Neural cell (in vitro differentiated cells): ENCODE data around the gene DLAT. TPM values are rescaled to one million over a fixed set of nuclear protein-coding genes. Genes with fewer than 3 reads are reported as not detected.
A peak's percentile ranks its signal among the peaks of the same experiment; 100 is the strongest.

Experiments used
- H2AFZ ChIP-seq: fragments of 200-600, 300-800 bp; sonication (generic), shearing (Covaris generic); 2 replicates; pipeline ENCODE4 v1.6.0; 2014; ENCODE audit warnings: low read depth, mild to moderate bottlenecking, antibody characterized with exemption, low read length, moderate library complexity
- H3F3A ChIP-seq: fragments of 200-600 bp; shearing (Covaris generic); 2 replicates; pipeline ENCODE4 v1.6.1; 2016; ENCODE audit warnings: mild to moderate bottlenecking, moderate library complexity, mixed read lengths, antibody characterized with exemption, low read length; ENCODE audit not compliant: insufficient read depth, poor library complexity, severe bottlenecking
- H3K27ac ChIP-seq: fragments of 200-600, 300-800 bp; sonication (generic), shearing (Covaris generic); 2 replicates; pipeline ENCODE4 v1.5.1; 2014; ENCODE audit warnings: mild to moderate bottlenecking, low read length, moderate library complexity
- H3K27me3 ChIP-seq: fragments of 300-800, 200-600 bp; sonication (generic), shearing (Covaris generic); 2 replicates; pipeline ENCODE4 v1.6.0; 2014; ENCODE audit warnings: mild to moderate bottlenecking, low read depth, low read length, moderate library complexity; ENCODE audit not compliant: insufficient read depth
- H3K36me3 ChIP-seq: fragments of 300-800, 200-600 bp; sonication (generic), shearing (Covaris generic); 2 replicates; pipeline ENCODE4 v1.5.1; 2014; ENCODE audit warnings: mild to moderate bottlenecking, antibody characterized with exemption, low read length, moderate library complexity; ENCODE audit not compliant: insufficient read depth
- H3K4me2 ChIP-seq: fragments of 300-800, 200-600 bp; sonication (generic), shearing (Covaris generic); 2 replicates; pipeline ENCODE4 v1.6.0; 2014; ENCODE audit warnings: mild to moderate bottlenecking, low read length
- H3K4me3 ChIP-seq: fragments of 300-800, 200-600 bp; sonication (generic), shearing (Covaris generic); 2 replicates; pipeline ENCODE4 v1.5.1; 2014; ENCODE audit warnings: mild to moderate bottlenecking, low read length, moderate library complexity
- H3K79me2 ChIP-seq: fragments of 200-600 bp; shearing (Covaris generic); replicated peaks from 2 replicates; pipeline ENCODE4 v1.6.0; 2014; ENCODE audit warnings: mild to moderate bottlenecking, low read length, moderate library complexity; ENCODE audit not compliant: insufficient read depth
- H3K9ac ChIP-seq: fragments of 300-800, 200-600 bp; sonication (generic), shearing (Covaris generic); 2 replicates; pipeline ENCODE4 v1.6.1; 2016; ENCODE audit warnings: mild to moderate bottlenecking, low read length, mixed read lengths
- H3K9me2 ChIP-seq: fragments of 200-600 bp; shearing (Covaris generic); 2 replicates; pipeline ENCODE4 v1.6.1; 2016; ENCODE audit warnings: mild to moderate bottlenecking, low read length, mixed read lengths; ENCODE audit not compliant: insufficient read depth
- H3K9me3 ChIP-seq: fragments of 200-600, 300-800 bp; sonication (generic), shearing (Covaris generic); 2 replicates; pipeline ENCODE4 v1.6.1; 2016; ENCODE audit warnings: mild to moderate bottlenecking, mixed run types, low read length, moderate library complexity, mixed read lengths
- H4K20me1 ChIP-seq: fragments of 200-600 bp; shearing (Covaris generic); 2 replicates; pipeline ENCODE4 v1.6.1; 2016; ENCODE audit warnings: mild to moderate bottlenecking, mixed run types; ENCODE audit not compliant: insufficient read depth
- EP300 ChIP-seq: fragments of 450-650 bp; conservative IDR thresholded peaks from 2 replicates; pipeline ENCODE4 v1.6.1; 2014; ENCODE audit warnings: antibody characterized with exemption, mild to moderate bottlenecking, moderate library complexity; ENCODE audit not compliant: poor library complexity, severe bottlenecking
- EZH2 ChIP-seq: fragments of 200-600, 300-800 bp; shearing (Covaris generic), sonication (generic); IDR thresholded peaks from 2 replicates; pipeline ENCODE4 v1.6.1; 2014; ENCODE audit warnings: antibody characterized with exemption, low read length, borderline replicate concordance, mild to moderate bottlenecking; ENCODE audit not compliant: insufficient read depth, poor library complexity, severe bottlenecking
- MXI1 ChIP-seq: fragments of 450-650 bp; conservative IDR thresholded peaks from 2 replicates; pipeline ENCODE4 v1.6.1; 2014; ENCODE audit warnings: antibody characterized with exemption, mild to moderate bottlenecking; ENCODE audit not compliant: poor library complexity, severe bottlenecking
- POLR2AphosphoS5 ChIP-seq: IDR thresholded peaks from 2 replicates; pipeline ENCODE4 v1.6.1; 2012
- RAD21 ChIP-seq: fragments of 450-650 bp; conservative IDR thresholded peaks from 2 replicates; pipeline ENCODE4 v1.6.1; 2014; ENCODE audit warnings: antibody characterized with exemption, mild to moderate bottlenecking, moderate library complexity
- SMC3 ChIP-seq: fragments of 450-650 bp; conservative IDR thresholded peaks from 2 replicates; pipeline ENCODE4 v1.6.1; 2014; ENCODE audit warnings: antibody characterized with exemption, mild to moderate bottlenecking, moderate library complexity; ENCODE audit not compliant: poor library complexity
- TAF1 ChIP-seq: IDR thresholded peaks from 2 replicates; pipeline ENCODE4 v1.6.1; 2012; ENCODE audit warnings: low read depth
- polyA plus RNA-seq: library from polyadenylated mRNA; depleted of rRNA; stranded (reverse); fragments of >200 nt; gene quantifications from 2 replicates; pipeline ENCODE4 v1.2.3, GENCODE V29; 2014
- TF ChIP-seq, protein P1 (sequence below): IDR thresholded peaks from 2 replicates; pipeline ENCODE4 v1.6.1; 2012; ENCODE audit warnings: borderline replicate concordance
- TF ChIP-seq, protein P2 (sequence below): fragments of 450-650 bp; IDR thresholded peaks from 2 replicates; pipeline ENCODE4 v1.5.1; 2014; ENCODE audit warnings: antibody characterized with exemption, mild to moderate bottlenecking, moderate library complexity; ENCODE audit not compliant: poor library complexity, severe bottlenecking

DLAT gene
- polyA plus RNA-seq, 1 donor from 2014 or later, result 38.3 TPM

DNA sequence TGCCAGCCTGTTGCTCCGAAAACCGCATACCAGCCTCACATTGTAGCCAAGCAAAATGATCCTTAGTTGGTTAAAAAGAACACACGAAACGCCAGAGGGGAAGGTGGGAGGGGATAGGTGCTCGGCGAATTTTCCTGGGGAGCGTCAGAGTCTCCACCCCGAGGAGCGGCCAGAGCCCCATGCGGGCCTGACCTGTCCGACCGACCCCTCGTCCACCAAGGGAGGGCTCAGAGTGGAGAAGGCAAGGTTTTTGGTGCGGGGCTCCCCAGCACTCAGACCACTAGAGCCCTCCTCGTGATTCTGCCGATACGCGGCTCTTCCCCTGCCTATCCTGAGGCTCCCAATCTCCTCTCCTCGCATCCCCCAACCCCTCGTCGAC lies 48.5 kb upstream of the DLAT start:
- H3K4me2 ChIP-seq, result no peak overlapping the region
- H3K27ac ChIP-seq, result no peak overlapping the region
- no peaks in the 10 kb centered on the region for H3F3A ChIP-seq
- no peaks in the 10 kb centered on the region for H4K20me1 ChIP-seq
- no peaks in the 10 kb centered on the region for H3K9me3 ChIP-seq
- peak overlapping the region; percentile 63 for H3K9ac ChIP-seq
- no peak overlapping the region for H2AFZ ChIP-seq
- no peaks in the 10 kb centered on the region for H3K36me3 ChIP-seq
- H3K27me3 ChIP-seq, result peaks cover 4% of the 10 kb centered on the region
- H3K4me3 ChIP-seq, result peak overlapping the region; percentile 68
- TF ChIP-seq EP300 (no peak), MXI1 (no peak), EZH2 (no peak), TAF1 (no peak), POLR2AphosphoS5 (no peak), SMC3 (no peak), RAD21 (no peak)
- TF ChIP-seq, protein P1, sequence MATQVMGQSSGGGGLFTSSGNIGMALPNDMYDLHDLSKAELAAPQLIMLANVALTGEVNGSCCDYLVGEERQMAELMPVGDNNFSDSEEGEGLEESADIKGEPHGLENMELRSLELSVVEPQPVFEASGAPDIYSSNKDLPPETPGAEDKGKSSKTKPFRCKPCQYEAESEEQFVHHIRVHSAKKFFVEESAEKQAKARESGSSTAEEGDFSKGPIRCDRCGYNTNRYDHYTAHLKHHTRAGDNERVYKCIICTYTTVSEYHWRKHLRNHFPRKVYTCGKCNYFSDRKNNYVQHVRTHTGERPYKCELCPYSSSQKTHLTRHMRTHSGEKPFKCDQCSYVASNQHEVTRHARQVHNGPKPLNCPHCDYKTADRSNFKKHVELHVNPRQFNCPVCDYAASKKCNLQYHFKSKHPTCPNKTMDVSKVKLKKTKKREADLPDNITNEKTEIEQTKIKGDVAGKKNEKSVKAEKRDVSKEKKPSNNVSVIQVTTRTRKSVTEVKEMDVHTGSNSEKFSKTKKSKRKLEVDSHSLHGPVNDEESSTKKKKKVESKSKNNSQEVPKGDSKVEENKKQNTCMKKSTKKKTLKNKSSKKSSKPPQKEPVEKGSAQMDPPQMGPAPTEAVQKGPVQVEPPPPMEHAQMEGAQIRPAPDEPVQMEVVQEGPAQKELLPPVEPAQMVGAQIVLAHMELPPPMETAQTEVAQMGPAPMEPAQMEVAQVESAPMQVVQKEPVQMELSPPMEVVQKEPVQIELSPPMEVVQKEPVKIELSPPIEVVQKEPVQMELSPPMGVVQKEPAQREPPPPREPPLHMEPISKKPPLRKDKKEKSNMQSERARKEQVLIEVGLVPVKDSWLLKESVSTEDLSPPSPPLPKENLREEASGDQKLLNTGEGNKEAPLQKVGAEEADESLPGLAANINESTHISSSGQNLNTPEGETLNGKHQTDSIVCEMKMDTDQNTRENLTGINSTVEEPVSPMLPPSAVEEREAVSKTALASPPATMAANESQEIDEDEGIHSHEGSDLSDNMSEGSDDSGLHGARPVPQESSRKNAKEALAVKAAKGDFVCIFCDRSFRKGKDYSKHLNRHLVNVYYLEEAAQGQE, result no peak
- TF ChIP-seq, protein P2, sequence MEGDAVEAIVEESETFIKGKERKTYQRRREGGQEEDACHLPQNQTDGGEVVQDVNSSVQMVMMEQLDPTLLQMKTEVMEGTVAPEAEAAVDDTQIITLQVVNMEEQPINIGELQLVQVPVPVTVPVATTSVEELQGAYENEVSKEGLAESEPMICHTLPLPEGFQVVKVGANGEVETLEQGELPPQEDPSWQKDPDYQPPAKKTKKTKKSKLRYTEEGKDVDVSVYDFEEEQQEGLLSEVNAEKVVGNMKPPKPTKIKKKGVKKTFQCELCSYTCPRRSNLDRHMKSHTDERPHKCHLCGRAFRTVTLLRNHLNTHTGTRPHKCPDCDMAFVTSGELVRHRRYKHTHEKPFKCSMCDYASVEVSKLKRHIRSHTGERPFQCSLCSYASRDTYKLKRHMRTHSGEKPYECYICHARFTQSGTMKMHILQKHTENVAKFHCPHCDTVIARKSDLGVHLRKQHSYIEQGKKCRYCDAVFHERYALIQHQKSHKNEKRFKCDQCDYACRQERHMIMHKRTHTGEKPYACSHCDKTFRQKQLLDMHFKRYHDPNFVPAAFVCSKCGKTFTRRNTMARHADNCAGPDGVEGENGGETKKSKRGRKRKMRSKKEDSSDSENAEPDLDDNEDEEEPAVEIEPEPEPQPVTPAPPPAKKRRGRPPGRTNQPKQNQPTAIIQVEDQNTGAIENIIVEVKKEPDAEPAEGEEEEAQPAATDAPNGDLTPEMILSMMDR, result no peak
- H3K9me2 ChIP-seq, result no peaks in the 10 kb centered on the region
- no peaks in the 10 kb centered on the region for H3K79me2 ChIP-seq

DNA sequence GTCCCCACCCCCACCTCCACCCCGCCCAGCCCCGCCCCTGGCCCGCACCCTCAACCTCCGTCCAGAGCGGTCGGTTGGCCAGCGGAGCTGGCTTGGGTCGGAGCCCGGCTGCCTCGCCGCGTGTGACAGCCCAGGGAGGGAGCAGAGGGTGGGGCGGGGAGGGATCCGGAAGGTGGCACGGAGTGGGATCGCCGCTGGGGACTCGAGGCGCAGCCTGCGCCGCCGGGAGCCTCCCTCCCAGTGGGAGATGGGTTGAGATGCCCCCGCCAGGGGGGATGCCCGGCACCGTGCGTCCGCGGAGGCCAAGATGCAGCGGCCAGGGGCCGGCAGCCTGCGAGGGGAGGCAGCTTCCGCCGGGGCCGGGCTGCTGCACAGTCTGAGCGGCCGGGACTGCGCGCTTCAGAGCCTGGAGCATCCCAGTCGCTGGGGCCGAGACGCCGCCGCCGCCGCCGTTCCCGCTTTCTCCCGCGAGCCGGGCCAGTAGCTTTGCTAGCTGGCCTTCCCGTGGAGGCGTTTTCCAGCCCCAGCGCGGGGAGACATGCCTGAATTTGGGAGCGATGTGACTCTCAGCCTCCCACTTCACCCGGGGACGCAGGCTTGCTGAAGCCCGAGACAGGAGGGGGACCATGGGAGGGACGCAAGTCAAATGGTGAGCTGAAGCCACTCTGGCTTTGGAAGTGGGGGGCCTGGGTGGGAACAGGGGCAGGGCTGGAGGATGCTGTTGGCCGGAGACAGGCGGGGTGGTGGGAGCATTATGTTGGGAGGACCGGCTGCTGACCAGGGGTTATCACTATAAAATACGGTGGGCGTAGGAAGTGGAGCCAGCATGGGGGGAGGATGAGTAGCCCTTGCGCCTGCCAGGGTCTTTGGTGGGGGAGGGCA lies 47.8 kb upstream of the DLAT start:
- peak overlapping the region; percentile 69 for H3K4me2 ChIP-seq
- H3K9me3 ChIP-seq, result no peaks in the 10 kb centered on the region
- H3K27me3 ChIP-seq, result peaks cover 4% of the 10 kb centered on the region
- no peak overlapping the region for H2AFZ ChIP-seq
- H3K27ac ChIP-seq, result no peak overlapping the region
- H3K4me3 ChIP-seq, result peak overlapping the region; percentile 68
- no peaks in the 10 kb centered on the region for H4K20me1 ChIP-seq
- peak overlapping the region; percentile 63 for H3K9ac ChIP-seq
- TF ChIP-seq SMC3, result peak; percentile 12
- no peak for TF ChIP-seq TAF1
- TF ChIP-seq RAD21, result peak; percentile 9
- no peaks in the 10 kb centered on the region for H3F3A ChIP-seq
- H3K9me2 ChIP-seq, result no peaks in the 10 kb centered on the region
- no peaks in the 10 kb centered on the region for H3K79me2 ChIP-seq
- no peaks in the 10 kb centered on the region for H3K36me3 ChIP-seq
